ENCODE data around the gene MYO9B.
"Not testable (repeated sequence)": the region's sequence is repeated elsewhere in the genome, so short reads cannot be mapped to it uniquely, and the experiment has no call there.

Gene MYO9B

GRCh38 chr19:17090583-17090982 lies 15.0 kb downstream of the MYO9B start:
- DNase-seq = no peak

DNA sequence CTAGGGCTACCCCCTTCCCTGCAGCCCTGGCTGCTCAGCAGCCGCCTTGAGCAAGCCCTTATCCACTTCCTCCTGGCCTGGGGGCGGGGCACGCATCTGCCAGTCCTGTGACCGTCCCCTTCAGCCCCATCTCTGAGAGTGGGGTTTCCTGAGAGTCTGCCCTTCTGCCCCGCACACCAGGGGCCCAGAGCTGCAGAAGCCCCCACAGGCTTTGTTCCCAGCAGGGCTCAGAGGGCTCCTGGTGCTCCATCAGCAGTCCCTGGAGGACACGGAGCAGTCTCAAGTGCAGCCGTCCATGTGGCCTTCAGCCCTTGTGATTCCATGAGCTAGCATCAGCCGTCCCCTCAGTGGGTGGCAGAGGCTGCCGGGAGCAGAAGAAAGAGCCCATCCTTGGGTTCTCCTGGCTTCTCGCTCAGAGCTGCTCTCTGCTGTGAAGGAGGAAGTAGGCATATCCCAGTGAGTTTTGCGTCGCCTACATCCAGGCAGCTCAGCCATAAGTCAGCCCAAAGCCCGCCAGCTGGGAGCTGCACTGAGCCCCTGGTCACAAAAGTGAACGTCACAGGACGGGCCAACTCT lies 16.3 kb downstream of the MYO9B start:
- DNase-seq = no peak

GRCh38 chr19:17092696-17093095 lies 17.1 kb downstream of the MYO9B start:
- DNase-seq = no peak

DNA sequence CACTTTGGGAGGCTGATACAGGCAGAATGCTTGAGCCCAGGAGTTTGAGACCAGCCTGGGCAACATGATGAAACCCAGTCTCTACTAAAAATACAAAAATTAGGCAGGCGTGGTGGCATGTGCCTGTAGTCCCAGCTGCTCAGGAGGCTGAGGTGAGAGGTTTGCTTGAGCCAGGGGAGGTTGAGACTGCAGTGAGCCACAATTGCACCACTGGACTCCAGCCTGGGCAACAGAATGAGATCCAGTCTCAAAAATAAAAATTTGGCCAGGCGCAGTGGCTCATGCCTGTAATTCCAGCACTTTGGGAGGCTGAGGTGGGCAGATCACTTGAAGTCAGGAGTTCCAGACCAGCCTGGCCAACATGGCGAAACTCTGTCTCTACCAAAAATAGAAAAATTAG lies 19.1 kb downstream of the MYO9B start:
- DNase-seq = not testable (repeated sequence)

DNA sequence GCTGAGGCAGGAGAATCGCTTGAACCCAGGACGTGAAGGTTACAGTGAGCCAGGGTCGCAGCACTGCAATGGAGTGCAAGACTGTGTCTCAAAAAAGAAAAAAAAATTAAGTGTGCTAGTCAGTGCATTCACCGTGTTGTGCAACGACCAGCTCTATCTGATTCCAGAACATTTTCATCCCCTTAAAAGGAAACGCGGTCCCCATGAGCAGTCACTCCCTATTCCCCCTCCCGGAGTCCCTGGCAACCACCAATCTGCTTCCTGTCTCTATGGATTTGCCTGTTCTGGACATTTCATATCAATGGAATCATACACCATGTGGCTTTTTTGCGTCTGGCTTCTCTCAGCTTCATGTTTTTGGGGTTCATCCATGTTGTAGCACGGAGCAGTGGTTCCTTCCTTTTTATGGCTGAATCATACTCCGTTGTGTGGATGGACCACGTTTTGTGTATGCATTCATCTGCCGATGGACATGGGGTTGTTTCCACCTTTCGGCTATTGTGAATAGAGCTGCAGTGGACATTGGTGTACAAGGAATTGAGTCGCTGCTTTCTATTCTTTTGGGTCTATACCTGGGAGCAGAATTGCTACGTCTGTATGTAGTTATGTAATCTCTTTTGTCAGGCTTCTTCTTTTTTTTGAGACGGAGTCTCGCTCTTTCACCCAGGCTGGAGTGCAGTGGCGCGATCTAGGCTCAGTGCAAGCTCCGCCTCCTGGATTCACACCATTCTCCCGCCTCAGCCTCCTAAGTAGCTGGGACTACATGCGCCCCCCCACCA lies 19.8 kb downstream of the MYO9B start:
- peak; percentile 68 for DNase-seq

DNA sequence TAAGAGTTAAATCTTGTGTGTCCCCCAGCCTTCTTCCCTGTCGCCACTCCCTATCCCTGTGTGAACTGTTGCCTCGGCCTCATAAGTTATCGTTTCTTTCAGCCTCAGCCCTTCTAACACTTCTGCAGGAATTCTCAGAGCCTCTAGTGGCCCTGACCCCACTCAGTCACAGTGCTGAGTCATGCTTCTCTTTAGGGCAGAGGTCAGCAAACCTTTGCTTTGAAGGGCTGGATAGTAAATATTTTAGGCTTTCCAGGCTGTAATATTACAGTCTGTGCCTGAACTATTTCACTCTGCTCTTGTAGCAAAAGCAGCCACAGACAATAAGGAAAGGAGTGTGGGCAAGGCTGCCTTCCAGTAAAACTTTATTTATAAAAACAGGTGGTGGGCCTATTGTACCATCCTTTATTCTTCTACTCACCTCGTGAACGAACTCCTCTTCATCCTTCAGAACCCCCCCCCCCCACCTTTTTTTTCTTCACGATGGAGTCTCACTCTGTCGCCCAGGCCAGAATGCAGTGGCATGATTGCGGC lies 22.1 kb downstream of the MYO9B start:
- no peak for DNase-seq

DNA sequence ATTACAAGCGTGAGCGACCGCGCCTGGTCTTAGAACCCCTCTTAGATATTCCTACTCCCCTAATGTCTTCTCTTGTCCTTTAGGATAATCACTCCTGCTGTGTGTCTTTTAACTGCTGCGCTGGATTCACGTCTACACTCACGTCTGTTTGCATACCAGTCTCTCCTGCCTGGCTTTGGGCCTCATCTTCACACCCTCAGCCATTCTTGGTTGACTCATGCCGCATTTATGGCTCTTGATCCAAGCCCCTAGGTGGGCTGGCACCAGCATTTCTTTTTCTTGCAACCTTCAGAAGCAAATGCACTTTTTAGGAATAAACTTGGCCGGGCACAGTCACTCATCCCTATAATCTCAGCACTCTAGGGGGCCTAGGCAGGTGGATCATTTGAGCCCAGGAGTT lies 22.7 kb downstream of the MYO9B start:
- no peak for DNase-seq

- DNase-seq = no peak
These were observed 26.4 kb downstream of the MYO9B start for GRCh38 chr19:17101686-17102628.

DNA sequence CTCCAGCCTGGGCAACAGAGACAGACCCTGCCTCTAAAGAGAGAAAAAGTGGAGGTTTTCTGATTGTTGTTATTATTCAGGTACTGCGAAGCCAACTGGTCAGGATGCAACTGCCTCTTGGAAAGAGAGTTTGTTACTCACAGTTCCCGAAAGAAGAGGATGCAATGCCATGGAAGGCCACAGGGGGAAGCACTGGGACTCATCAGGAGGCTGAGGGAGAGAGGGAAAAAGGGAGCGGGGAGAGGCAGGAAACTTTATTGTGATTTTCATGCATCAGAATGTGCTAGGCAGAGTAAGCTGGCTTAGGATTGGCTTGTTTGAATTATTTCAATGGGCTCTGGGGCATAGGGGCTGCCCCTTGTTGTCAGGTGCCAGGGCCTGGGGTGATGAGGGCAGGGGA lies 27.6 kb downstream of the MYO9B start:
- DNase-seq = peak; percentile 39

DNA sequence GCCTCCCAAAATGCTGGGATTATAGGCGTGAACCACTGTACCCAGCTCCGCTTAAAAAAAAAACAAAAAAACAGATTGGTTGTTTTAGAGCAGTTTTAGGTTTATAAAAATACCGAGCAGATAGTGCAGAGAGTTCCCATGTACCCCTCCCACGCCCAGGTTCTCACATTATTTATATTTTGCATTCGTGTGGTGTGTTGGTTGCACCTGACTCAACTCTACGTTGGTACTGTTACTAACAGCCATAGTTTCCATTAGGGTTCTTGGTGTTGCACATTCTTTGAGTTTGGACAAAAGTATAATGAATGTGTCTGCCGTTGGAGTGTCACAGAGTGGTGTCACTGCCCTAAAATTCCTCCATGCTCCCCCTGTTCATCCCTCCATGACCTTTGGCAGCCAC lies 29.1 kb downstream of the MYO9B start:
- no peak for DNase-seq

- DNase-seq = no peak
These were observed 30.0 kb downstream of the MYO9B start for GRCh38 chr19:17105556-17105955.

GRCh38 chr19:17106964-17107363 lies 31.4 kb downstream of the MYO9B start:
- DNase-seq = not testable (repeated sequence)

- DNase-seq = peak; percentile 96
These were observed 32.2 kb downstream of the MYO9B start for GRCh38 chr19:17107546-17108452.

DNA sequence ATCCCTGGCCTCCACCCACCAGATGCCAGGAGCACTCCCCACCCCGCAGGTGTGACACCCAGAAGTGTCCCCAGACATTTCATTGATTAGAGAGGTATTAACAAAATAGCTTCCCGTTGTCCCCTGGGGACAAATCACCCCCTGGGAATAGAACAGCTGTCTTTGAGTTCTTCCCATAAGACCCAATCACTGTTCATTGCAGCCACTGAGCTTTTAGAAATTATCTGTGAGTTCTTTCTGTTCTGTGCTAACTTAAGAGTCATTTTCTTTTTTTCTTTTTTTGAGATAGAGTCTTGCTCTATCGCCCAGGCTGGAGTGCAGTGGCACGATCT lies 32.8 kb downstream of the MYO9B start:
- no peak for DNase-seq

- DNase-seq = no peak
These were observed 33.7 kb downstream of the MYO9B start for GRCh38 chr19:17109300-17109699.

- no peak for DNase-seq
These were observed 34.5 kb downstream of the MYO9B start for GRCh38 chr19:17109962-17110598.

DNA sequence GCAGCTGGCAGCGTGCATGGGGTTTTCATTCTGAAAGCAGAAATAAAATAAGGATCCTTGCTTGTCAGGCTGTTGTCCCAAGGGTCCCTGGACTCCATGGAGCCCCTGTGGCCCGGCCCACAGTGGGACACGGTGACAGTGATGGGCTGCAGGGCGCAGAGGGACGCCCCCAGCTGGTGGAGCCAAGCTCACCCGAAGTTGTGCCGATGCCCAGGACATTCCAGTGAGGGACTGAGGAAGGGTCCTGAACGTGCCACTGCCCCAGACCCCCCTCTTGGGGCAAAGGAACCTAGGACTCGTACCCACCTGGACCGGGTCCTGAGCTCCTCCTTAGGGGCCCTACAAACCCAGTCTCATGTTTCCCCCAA lies 35.0 kb downstream of the MYO9B start:
- no peak for DNase-seq

- DNase-seq = no peak
These were observed 36.2 kb downstream of the MYO9B start for GRCh38 chr19:17111766-17112165.

DNA sequence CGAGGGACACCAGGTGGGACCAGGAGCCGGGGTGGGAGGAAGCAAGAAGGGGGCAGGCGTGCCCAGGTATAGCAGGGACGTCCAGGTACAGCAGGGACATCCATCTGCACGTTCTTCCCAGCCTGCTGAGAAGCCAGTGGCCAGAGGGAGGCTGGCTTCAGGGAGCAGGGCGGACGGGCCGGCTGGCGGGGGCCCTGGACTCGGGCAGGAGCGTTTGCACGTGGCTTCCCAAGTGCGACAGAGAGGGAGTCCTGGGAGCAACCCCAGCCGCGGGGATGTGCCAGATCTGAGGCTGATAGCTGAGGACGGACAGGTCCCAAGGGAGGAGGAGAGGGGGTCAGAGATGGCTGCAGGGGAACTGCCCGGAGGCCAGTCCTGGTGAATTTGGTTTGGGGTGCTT lies 36.7 kb downstream of the MYO9B start:
- no peak for DNase-seq

DNA sequence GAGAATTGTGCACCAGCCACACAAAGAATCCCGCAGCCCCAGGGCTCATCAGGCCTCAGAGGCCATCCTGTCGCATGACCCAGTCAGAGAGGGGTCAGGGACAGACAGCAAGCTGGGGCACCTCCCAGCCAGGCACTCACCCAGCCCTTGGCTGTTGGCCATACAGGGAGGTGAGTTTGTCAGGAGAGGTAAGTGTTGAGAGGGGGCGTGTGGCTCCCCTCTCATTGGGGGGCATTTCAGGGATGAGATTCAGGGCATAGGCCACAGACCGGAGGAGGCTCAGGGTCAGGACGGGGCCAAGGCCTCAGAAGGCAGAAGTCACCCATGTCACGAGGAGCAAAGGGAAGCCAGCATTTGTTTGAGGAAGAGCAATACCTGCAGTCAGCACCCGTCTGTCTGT lies 37.1 kb downstream of the MYO9B start:
- DNase-seq = no peak

DNA sequence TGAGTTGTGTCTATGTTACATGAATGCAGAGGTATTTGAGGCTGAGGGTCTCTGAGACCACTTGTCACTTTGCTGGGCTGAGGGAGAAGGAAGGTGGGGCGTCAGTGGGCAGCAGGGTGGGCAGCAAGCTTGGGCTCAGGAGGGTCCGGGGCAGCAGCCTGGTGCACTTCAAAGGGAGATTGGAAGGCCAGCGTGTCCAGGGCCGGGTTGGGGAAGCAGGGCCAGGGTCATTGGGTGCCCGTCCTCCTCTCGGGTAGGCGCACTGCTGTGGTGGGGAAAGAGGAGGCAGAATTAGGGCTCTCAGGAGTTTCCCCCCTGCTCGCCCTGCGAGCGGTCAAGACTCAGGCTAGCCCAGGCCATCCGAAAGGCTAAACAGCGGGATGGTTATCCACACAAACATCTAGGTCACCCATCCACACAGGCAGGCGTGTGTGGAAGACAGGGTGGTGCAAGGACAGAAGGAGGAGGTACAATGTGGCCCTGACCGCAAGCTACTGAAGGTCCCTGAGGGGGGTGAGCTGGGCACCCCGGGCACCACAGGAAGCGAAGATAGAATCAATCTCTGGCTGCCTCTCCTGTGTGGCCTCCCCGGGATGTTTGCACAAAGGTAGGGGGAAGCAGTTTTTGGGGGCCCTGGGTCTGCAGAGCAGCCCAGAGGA lies 37.7 kb downstream of the MYO9B start:
- no peak for DNase-seq

Measured in fibroblast of skin of right quadriceps (primary cell).